ENCODE data around the gene IFNA6.

IFNA6 gene

DNA sequence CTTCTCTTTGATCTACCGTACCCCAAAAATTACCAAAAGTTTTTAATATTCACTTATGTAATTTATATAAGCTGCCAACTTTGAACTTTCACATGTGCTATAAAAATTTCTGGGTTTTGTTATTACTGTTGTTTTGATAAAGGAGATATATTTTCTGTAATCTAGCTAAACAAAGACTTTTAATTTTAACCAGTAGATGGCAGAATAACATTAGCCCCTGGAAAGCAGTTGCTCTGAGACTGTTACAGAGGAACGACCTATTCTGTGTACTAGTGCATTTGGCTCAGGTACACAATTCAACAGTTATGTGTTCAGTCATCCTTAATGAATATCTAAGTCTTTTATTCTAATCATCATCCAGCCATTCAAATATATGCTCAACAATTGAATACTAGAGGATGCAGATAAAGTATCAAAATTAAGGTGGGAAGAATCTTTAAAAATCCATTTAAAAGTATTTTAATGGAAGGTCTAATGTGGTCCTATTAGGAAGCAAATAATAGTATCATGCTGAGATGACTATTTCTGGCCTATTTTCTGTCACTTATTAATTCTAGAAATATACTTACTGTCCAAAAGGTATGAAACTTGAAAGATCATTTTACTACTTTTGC, 24.1 kb downstream of the IFNA6 start:
- DNase-seq: no peak

DNA sequence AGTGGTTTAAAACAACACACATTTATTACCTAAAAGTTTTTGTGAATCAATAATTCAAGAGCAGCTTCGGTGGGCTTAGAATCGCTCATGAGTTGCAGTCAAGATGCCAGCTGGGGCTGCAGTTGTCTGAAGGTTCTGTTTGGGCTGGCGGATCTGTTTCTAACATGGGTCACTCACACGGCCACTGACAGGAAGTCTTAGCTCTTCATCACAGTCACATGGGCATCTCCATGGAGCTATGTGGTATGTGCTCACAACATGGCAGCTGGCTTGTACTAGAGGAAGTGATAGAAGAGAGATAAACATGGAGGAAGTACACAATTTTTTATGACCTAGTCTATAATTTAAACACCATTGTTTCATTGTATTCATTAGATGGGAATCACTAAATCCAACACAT, 26.6 kb downstream of the IFNA6 start:
- DNase-seq: no peak

DNA sequence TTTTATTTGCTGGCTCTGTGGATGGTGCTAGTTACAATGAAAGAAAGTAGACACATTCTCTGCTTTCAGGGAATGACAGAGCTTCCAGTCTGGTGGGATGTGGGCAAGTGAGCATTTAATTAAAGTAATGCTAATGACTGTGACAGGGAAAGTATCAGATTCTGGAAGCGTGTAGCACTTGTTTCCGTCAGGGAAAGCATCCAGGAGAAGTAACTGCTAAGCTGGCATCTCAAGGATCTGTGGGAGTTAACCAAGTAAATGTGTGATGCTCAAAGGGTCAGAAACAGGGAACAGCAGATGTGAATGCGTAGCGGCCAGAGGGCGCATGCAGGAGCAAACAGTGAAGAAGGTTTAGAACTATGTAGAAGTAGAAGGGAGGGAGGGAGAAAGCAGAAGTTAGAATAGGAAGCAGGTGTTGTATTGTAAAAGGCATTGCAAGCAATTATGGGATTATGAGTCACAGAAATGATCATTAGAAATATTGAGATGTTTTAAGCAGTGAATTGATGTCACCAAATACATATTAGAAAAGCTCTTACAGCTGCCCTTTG, 27.7 kb downstream of the IFNA6 start:
- no peak for DNase-seq

DNA sequence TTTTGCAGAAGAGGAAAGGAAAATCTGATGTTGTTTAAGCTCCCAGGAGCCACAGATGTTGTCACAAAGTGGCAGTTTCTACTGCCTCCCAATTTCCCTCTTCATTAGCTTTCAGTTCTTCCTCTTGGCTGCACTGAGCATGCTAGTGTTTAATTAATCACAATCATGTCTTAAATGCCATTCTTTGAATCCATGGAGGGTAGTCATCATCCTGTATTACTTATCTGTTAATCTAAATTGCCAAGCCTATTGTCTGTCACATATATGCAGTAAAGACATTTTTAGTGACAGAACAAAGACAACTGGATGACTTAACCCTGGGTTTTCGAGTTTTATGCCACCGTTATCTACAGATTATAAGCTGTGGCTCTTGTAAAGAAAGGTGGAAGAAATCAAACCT, 30.2 kb downstream of the IFNA6 start:
- DNase-seq: no peak

DNA sequence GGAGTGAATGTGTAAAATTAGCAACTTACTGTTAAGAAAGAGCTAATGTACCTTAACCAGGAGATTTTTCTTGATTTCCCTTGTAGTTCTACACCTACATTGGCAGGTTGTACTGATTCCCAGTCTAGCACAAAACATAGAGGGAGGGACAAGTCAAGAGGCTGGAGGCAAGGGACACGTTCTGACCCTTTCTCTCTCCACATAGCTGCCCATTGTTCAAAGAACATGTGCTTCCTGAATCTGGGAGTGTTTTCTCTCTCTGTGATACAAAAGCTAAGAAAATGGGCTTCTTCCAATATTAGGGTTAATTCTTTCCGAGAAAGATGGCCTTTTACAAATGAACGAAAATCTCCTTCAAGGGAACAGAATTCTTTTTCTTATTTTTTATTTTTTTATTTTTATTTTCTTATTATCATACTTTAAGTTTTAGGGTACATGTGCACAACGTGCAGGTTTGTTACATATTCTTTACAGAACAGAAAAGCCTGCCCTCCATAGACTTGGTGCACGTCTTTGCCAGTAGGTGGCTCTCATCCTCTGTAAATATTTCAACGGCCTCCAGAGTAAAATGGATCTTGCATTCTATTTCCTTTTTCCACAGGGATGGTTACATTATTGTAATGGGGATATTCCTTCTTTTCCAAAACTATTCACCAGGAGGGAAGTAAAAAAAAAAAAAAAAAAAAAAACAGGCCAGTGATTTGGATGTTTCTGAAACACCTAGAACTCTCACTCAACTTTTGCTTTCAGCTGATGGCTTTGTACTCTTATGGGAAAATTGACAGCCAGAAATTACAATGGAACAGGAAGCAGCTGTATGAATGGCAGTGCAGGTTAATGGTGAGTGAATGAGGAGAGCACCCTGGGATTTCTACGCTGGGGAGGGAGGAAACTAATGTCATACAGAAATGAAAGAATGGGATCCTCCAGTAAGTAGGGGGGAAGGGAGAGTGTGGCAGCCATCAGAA, 32.4 kb downstream of the IFNA6 start:
- no peak for DNase-seq

DNA sequence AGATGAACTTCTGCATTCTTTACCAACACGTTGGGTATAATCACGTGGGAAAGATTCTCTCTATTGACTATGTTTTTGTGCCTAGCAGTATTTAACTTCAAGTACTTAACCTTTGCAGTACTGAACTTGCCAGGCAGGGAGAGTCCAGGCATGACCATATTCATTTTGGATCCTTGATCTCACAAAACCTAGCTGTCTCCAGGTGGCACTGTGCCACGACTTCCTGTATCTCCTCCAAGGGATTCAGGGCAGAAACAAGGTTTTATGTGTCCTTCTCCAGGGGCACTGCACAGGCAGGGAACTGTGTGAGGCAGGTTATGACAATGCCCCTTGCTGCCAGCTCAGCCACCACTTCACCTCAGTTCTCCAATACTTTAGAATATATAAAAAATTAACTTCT, 33.8 kb downstream of the IFNA6 start:
- no peak for DNase-seq

DNA sequence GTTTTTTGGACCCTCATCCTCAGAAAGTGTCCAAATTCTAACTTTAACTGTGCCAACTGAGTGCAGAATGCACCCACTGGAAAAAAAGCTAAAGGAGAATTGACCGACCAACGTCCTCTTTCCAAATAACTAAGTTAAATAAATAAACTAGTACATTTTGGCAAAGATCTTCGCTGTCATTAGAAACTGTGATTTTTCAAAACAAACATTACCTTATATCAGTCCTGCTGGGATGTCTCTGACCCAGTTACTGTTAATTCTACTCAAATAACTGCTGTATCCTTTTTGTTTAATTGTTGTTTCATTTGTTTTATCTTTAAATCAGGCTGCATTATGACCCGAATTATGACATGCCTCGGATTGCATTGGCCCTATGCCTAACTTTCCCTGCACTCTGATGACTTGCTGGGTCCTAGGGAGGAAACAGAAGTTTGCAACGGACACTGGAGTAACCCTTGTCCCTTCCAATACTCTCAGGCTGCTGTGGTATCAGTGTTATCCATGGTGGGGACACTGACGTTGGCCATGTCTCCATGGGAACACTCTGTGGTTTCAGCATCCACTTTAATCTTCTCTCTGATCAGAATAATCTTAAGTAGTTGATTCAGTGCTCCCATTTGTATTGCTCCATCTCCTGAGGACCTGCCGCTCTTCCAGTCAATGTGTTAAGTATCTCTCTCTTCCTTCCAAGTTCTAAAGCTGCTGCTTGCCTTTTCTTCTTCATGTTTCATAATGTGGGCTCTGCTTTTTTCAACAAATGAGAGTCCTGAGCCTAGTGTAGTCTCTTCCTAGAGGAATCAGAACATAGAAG, 34.5 kb downstream of the IFNA6 start:
- no peak for DNase-seq

DNA sequence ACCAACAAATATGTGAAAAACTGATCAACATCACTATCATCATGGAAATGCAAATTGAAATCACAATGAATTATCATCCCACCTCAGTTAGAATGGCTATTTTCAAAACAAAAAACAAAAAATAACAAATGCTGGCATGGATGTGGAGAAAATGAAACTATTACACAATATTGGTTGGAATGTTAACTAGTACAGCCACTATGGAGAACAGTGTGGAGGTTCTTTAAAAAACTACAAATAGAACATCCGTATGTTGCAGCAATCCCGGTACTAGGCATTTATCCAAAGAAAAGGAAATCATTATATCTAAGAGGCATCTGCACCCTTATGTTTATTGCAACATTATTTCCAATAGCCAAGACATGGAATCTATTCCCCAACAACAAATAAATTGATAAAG, 36.5 kb downstream of the IFNA6 start:
- DNase-seq: no peak

DNA sequence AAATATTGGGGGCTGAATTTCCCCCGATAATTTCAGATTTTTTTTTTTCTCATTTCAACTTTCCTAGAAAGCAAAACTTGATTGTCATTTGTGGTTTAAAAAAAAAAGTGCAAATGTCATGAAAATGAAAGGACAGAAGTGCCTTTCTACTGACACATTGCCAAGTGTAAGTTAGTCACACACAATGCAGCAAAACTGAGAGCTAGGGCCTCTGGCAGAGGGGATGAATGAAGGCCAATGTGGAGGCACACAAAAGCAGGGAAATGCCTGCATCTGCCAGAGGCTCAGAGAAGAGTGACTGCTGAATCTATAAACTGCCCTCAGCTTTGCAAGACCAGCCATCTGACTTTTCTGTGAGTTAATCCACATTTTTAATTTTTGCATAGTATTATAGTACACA, 38.8 kb downstream of the IFNA6 start:
- DNase-seq: no peak

DNA sequence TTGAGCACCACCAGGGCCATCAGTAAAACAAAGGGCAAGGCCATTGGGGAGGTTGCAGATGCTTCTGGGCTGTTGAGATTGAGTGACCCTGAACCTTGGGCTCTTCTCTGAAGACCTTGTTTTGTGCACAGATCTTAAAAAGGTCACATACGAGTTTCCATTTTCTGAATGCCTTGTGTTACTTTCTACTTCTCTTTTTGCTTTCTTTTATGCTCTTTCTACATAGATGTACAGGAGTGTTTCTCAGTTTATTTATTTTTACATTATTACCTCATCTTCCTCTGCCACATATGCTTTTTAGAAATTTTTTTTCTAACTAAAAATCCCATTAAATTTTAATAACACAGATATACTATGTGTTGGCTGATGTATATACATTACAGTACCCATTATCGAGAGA, 45.5 kb downstream of the IFNA6 start, which contains the start of gene IFNA5:
TSS of gene IFNA5 (minus strand) at position 101 of the 400 bp plus-strand sequence. CDS start at position 44, 57 bp downstream.
- DNase-seq: no peak
